ENCODE results near the gene CORO1C.

GRCh38 chr12:108690191-108690518 lies 41.2 kb downstream of the CORO1C start:
- TF ChIP-seq, protein P1, sequence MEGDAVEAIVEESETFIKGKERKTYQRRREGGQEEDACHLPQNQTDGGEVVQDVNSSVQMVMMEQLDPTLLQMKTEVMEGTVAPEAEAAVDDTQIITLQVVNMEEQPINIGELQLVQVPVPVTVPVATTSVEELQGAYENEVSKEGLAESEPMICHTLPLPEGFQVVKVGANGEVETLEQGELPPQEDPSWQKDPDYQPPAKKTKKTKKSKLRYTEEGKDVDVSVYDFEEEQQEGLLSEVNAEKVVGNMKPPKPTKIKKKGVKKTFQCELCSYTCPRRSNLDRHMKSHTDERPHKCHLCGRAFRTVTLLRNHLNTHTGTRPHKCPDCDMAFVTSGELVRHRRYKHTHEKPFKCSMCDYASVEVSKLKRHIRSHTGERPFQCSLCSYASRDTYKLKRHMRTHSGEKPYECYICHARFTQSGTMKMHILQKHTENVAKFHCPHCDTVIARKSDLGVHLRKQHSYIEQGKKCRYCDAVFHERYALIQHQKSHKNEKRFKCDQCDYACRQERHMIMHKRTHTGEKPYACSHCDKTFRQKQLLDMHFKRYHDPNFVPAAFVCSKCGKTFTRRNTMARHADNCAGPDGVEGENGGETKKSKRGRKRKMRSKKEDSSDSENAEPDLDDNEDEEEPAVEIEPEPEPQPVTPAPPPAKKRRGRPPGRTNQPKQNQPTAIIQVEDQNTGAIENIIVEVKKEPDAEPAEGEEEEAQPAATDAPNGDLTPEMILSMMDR (IDR thresholded peaks at IDR 0.05; ENCODE audit: low read depth, low read length), result 0 out of 2 replicates have a peak, but pooled peaks have one; percentile 0
- no peak for TF ChIP-seq EZH2phosphoT487 (IDR thresholded peaks at IDR 0.05; ENCODE audit: low read depth)
